ENCODE results near the gene MECP2. TPM values are rescaled to one million over a fixed set of nuclear protein-coding genes. Genes with fewer than 3 reads are reported as not detected.

The MECP2 gene
- total RNA-seq, 2 experiments from 2014 or later: 63.7 to 65.1 TPM

- Mint-ChIP-seq H3K36me3 (ENCODE audit: low read depth) (peaks cover 19% of the 10 kb centered on the region), H3K4me1 (ENCODE audit: low read depth) (peaks cover 63% of the 10 kb centered on the region), H3K27ac (peak overlapping the region; percentile 82), H3K4me3 (no peak overlapping the region), H3K9me3 (no peaks in the 10 kb centered on the region), H3K27me3 (no peaks in the 10 kb centered on the region)
- ChIA-PET POLR2A (no interaction called here), CTCF (no interaction called here)
- intact Hi-C loops (cut with micrococcal nuclease): no loop called here
- ATAC-seq (no peak), DNase-seq (no peak)
- TF ChIP-seq, protein P1, sequence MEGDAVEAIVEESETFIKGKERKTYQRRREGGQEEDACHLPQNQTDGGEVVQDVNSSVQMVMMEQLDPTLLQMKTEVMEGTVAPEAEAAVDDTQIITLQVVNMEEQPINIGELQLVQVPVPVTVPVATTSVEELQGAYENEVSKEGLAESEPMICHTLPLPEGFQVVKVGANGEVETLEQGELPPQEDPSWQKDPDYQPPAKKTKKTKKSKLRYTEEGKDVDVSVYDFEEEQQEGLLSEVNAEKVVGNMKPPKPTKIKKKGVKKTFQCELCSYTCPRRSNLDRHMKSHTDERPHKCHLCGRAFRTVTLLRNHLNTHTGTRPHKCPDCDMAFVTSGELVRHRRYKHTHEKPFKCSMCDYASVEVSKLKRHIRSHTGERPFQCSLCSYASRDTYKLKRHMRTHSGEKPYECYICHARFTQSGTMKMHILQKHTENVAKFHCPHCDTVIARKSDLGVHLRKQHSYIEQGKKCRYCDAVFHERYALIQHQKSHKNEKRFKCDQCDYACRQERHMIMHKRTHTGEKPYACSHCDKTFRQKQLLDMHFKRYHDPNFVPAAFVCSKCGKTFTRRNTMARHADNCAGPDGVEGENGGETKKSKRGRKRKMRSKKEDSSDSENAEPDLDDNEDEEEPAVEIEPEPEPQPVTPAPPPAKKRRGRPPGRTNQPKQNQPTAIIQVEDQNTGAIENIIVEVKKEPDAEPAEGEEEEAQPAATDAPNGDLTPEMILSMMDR (IDR thresholded peaks at IDR 0.05): no peak
Observed at GRCh38 chrX:154058214-154058997, 39.1 kb downstream of the MECP2 start.

- Mint-ChIP-seq H3K27me3 (no peaks in the 10 kb centered on the region), H3K4me3 (no peak overlapping the region), H3K4me1 (ENCODE audit: low read depth) (peaks cover 58% of the 10 kb centered on the region), H3K27ac (peak overlapping the region; percentile 82), H3K36me3 (ENCODE audit: low read depth) (peaks cover 19% of the 10 kb centered on the region), H3K9me3 (no peaks in the 10 kb centered on the region)
- DNase-seq (no peak), ATAC-seq (peak; percentile 10)
- CTCF ChIA-PET: no interaction called here
- POLR2A ChIA-PET: no interaction called here
- TF ChIP-seq, protein P1 (IDR thresholded peaks at IDR 0.05): no peak
- intact Hi-C loops (cut with micrococcal nuclease): no loop called here
Observed at GRCh38 chrX:154057791-154058190, 39.7 kb downstream of the MECP2 start.

DNA sequence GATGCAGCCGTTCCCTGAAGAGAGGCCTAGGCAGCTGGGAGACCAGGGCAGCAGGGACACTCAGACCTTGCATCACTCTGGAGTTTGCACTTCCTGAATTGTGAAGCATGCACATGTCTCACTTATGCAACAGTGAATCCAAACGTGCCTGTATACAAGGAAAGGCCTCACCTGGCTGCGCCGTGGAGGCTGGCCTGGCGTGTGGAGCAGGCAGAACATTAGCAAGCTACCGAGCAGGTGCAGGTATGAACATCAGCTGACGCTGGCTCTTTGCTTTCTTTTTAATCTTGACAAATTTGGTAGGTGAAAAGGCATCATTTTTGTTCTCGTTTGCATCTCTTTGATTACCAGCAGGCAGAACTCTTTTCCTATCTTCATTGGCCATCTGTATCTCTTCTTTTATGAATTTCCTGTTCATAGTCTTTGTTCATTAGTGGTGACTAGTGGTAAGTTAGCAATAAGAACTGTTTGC lies 40.7 kb downstream of the MECP2 start:
- H3K36me3 Mint-ChIP-seq (ENCODE audit: low read depth): peaks cover 19% of the 10 kb centered on the region
- TF ChIP-seq, protein P1 (IDR thresholded peaks at IDR 0.05): no peak
- no peak for ATAC-seq
- ChIA-PET CTCF (no interaction called here), POLR2A (no interaction called here)
- H3K4me3 Mint-ChIP-seq: no peak overlapping the region
- peaks cover 53% of the 10 kb centered on the region for H3K4me1 Mint-ChIP-seq (ENCODE audit: low read depth)
- no peaks in the 10 kb centered on the region for H3K27me3 Mint-ChIP-seq
- intact Hi-C loops (cut with micrococcal nuclease): no loop called here
- no peaks in the 10 kb centered on the region for H3K9me3 Mint-ChIP-seq
- H3K27ac Mint-ChIP-seq: peak overlapping the region; percentile 82
- DNase-seq: no peak

DNA sequence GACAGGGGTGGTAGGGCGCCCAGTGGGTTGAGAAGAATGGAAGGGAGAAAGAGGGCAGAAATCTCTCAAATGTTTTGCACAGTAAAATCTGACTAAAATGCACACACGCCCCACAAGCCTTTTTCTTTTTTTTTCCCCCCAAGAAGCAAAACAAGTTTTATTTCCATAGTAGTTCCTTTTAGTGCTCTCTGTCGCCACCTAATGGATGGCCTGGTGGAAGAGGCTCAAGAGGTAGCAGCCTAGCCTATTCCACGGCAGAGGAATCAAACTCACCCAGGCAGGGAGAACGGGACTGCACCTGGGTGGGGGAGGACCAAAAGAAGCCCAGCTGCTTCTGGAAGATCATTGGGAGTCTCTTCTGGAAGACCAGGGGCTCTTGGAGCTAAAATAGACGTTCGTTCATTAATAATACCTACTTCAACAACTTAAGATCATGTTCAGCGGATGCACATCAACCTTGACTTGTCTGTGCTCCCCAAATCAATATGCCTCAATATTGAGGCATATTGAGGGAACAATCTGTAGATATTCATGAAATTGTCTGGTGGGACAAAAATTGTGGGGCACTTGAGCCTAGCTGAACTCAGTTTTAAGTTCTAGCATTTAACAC lies 46.2 kb downstream of the MECP2 start:
- peak; percentile 81 for DNase-seq
- intact Hi-C loops (cut with micrococcal nuclease): no loop called here
- Mint-ChIP-seq H3K9me3 (no peaks in the 10 kb centered on the region), H3K36me3 (ENCODE audit: low read depth) (peaks cover 17% of the 10 kb centered on the region), H3K27me3 (no peaks in the 10 kb centered on the region), H3K4me1 (ENCODE audit: low read depth) (peaks cover 35% of the 10 kb centered on the region), H3K27ac (peak overlapping the region; percentile 78), H3K4me3 (no peak overlapping the region)
- peak; percentile 86 for ATAC-seq
- TF ChIP-seq, protein P1 (IDR thresholded peaks at IDR 0.05): peak; percentile 54
- POLR2A ChIA-PET: interaction anchor here (1.0 to 1.1 kb wide), 2 partner anchors 9 to 44 kb away, joined by 3 read pairs; no protein-coding TSS in a partner anchor
- CTCF ChIA-PET: interaction anchor here (0.7 to 2.5 kb wide), 8 partner anchors 10 to 84 kb away, joined by 3 to 11 read pairs (median 4); partner anchors contain the start of gene IRAK1

DNA sequence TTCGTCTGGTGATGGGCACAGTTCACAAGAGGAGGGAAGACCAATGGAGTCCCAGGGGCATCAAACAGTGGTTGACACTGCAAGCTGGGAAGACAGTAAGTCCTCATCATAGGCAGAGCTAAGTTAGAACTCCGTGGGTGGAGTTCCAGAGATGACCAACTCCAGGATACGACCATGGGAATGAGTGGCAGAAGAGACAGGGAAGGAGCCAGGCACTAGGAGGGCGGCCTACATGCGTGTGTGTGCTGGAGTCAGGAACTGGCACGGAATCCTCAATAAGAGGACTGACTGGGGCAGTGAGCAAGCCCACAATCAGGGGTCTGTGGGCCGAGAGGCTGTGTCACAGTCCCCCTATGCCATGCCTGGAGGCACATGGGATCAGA lies 47.4 kb downstream of the MECP2 start:
- CTCF ChIA-PET: interaction anchor here (1.0 to 1.7 kb wide), 2 partner anchors 12 to 37 kb away, joined by 3 to 4 read pairs; no protein-coding TSS in a partner anchor
- POLR2A ChIA-PET: interaction anchor here (1.2 kb wide), 1 partner anchor 36 kb away, joined by 3 read pairs; no protein-coding TSS in a partner anchor
- TF ChIP-seq, protein P1 (IDR thresholded peaks at IDR 0.05): no peak
- no peak overlapping the region for H3K4me3 Mint-ChIP-seq
- intact Hi-C loops (cut with micrococcal nuclease): no loop called here
- no peak for ATAC-seq
- H3K36me3 Mint-ChIP-seq (ENCODE audit: low read depth): peaks cover 18% of the 10 kb centered on the region
- peak overlapping the region; percentile 21 for H3K27ac Mint-ChIP-seq
- no peak for DNase-seq
- H3K9me3 Mint-ChIP-seq: no peaks in the 10 kb centered on the region
- H3K27me3 Mint-ChIP-seq: no peaks in the 10 kb centered on the region
- H3K4me1 Mint-ChIP-seq (ENCODE audit: low read depth): peaks cover 33% of the 10 kb centered on the region
